Activated naive CD4-positive, alpha-beta T cell treated with Interleukin-2 at 50 U/mL for 16 hours (primary cell): ENCODE data around the gene SLC25A26.

ENCODE experiments used
- DNase-seq: peaks from one replicate; pipeline ENCODE4 v3.0.0-alpha.2; 2020

Gene SLC25A26

GRCh38 chr3:66227915-66228314 lies 7.1 kb downstream of the SLC25A26 start:
- no peak for DNase-seq

GRCh38 chr3:66228707-66229106 lies 7.9 kb downstream of the SLC25A26 start:
- DNase-seq: no peak

DNA sequence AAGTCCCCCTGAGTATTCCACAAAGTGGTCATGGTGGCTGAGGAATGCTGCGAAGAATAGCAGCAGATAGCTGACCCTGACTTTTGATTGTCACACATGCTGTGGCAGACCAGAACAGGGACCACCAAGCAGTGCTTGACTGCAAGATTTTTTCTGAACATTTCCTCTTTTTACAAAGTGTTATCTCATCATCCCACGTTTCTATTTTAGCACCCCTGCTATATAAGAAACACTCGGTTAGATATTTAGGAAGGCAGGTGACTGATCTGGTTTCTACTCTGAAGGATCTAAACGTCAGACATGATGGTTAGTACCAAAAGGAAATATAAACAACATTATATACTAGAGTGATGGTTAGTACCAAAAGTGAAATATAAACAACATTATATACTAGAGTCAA lies 9.1 kb downstream of the SLC25A26 start:
- DNase-seq: no peak

DNA sequence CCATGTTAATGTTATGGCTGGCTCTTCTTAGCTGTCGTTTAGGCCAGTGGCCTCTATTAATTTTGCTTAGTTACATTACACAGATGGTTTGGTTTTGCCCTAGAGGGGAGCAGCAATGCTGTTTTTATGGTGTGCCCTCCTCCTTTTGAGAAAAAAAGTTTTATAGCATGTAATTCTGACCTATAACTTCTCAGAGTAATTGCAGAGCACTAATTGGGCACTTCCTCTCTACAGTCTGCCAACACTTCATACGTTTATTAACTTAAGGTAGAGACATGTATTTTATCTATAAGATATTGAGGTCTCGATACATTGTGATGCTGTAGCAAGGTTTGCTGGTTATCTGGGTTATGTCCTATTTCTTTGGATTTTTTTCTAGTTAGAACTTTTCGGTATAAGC lies 12.2 kb downstream of the SLC25A26 start:
- no peak for DNase-seq

DNA sequence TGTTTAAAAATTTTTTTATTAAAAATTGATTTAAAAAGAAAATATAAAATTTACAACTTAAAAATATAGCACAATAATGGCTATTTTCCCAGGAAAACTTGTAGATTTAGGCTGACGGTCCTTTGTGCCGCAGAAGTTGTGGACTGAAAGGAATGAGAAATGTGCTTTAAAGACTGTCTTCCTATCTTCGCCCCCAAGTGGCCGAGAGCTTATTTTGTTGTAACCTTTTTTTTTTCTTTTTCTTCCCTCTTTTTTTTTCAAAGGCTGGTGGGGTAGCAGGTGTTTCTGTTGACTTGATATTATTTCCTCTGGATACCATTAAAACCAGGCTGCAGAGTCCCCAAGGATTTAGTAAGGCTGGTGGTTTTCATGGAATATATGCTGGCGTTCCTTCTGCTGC lies 15.5 kb downstream of the SLC25A26 start:
- no peak for DNase-seq

GRCh38 chr3:66237552-66237951 lies 16.8 kb downstream of the SLC25A26 start:
- no peak for DNase-seq

GRCh38 chr3:66239513-66240123 lies 18.8 kb downstream of the SLC25A26 start:
- DNase-seq: no peak

GRCh38 chr3:66241466-66241865 lies 20.7 kb downstream of the SLC25A26 start:
- no peak for DNase-seq

- DNase-seq: no peak
These were observed 22.1 kb downstream of the SLC25A26 start for GRCh38 chr3:66242788-66243464.

DNA sequence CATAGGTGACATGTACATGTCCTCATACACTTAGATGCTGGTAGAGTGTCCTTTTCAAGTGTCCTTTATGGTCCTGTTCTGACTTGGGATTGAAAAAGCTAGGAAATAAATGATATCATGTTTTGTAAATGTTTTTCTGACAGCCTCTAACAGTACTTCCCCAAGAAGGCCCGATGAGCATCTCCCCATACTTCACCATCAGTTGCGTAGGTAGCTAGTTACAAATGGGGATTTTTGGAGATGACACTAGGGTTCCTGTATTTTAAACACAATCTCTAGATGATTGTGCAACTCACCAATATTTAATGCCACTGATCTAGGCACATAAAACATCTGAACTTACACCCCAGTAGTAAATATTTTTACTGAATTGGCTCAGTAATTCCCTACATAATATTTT lies 27.8 kb downstream of the SLC25A26 start:
- no peak for DNase-seq

DNA sequence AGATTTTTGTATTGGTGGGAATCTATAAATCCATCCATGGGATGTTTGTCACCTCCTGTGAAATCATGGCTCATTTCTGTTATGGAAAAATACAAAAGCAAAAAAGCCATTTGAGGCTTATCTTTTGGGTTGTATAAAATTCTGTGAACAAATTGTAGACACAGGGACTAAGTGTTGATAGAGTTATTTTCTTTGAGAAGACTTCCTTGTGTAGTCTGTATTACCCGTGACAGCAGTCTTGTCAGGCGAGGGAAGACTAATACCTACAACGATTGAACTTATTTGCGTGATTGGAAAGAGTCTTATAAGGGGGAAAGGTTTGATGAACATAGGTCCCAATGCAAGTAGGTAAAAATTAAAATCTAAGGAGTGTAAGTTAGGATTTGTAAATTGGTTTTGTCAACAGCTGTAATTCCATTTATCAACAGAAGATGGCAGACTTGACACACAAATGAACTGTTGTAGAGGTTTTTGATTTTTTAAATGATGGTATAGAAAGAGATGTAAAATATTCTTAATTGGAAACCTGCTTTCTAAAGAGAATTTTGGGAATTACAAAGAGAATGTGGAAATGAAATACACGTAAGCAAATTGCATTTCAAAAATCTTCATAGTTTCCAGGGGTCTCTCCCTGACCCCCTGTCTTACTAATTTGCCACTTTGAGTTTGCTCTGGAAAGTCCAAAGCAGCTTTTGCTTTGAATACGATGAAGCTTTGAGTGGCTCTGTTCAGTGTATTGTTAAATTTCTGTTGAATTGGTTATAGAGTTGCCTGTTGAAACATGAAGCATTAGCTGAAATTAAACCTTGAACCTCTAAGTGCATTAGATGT lies 33.2 kb downstream of the SLC25A26 start:
- no peak for DNase-seq

- no peak for DNase-seq
These were observed 35.1 kb downstream of the SLC25A26 start for GRCh38 chr3:66255865-66256264.

DNA sequence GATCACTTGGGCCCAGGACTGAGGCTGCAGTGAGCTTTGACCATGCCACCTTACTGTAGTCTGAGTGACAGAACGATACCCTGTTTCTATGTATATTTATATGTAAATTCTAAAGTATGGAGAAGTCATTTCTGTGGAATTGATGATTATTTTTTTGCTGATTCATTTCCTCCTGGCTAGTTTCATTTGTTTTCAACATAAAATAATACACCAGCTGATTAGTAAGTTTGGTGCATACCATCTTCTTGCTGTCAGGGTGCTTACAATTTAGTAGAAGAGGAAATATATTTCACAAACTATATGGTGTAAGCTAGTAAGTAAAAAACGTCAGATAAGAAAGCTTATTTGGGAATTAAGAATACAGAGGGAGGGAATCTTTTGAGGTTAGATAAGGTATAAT lies 36.0 kb downstream of the SLC25A26 start:
- DNase-seq: no peak

DNA sequence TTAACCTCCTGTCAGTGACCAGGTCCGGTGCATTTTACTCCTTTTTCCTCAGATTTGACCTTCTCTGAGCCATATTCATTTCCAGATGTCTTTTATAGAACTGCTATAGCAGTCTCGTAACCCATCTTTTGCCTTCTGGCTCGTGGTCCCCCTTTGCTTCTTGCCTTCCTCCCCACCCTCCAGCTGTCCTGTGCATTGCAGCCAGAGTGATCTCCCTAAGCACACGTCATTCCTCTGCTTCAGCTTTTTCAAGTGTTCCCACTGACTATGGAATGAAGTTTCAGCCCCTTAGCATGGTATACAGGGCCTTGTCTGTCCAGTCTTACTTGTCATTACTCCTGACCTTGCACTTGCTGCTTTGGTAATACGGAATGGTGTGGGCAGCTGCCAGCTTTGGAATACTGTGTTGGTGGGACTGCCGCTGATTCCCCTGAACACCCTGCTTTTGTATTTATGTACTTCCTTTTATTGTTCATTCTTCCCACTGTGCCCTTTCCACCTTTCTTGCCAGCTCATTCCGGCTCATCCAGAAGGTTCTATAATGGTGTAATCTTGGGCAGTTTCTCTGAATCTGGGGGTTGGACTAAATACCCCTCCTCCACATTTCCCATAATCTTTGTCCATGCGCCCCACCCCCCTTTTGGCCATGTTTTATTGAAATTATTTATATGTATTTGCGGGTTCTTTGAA lies 38.9 kb downstream of the SLC25A26 start:
- no peak for DNase-seq

DNA sequence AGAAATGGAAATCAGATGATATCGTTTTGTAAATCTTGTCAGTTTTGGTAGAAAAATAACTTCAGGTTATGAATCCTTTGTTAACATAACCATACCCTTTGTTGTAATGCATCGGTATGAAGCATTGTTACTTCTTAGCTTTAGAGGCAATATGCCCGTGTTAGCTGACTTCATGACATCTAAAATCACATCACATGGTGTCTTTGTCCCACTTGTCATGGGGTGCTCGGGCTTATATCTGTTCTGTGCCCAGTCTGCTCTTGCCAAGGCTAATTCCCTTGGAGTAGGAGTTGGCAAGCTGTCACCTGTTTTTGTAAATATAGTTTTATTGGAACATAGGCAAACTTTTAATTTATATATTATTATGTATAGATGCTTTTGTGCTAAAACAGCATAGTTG lies 39.6 kb downstream of the SLC25A26 start:
- DNase-seq: no peak

- DNase-seq: no peak
These were observed 40.6 kb downstream of the SLC25A26 start for GRCh38 chr3:66261355-66261754.

DNA sequence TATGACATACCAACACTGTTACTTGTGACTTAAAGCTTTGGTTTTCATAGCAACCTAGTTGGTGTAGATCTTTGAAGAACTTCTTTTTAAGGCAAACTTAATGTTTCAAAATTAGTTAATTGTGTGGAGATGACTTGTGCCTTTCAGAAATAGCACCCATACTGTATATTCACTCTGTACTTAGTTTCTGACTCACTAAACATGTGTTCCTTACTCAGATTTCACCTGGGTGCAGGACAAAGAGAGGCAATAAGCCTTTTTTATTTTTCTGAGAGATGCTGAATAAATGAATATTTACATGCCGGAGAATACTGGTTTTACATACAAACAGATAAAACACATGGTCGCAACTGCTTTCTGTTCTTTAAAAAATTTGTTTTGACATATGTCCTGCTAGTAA lies 44.8 kb downstream of the SLC25A26 start:
- DNase-seq: no peak

DNA sequence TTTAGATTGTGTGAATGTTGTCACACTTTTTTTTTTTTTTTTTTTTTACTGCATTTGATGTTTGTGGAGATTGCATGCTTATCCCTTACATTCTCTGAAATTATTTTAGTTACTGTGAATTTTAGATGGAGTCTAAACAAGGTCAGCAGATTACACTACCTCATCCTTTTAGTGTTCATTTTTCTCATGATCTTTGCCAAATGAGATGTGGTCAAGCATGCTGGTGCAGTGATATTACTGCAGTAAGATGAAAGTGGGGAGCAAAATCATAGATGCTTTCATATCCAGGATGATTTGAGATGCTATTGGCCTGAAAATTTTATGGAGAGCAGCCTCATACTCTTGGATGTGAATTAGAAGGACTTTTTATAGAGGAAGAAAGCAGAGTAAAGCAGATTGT lies 45.8 kb downstream of the SLC25A26 start:
- no peak for DNase-seq

DNA sequence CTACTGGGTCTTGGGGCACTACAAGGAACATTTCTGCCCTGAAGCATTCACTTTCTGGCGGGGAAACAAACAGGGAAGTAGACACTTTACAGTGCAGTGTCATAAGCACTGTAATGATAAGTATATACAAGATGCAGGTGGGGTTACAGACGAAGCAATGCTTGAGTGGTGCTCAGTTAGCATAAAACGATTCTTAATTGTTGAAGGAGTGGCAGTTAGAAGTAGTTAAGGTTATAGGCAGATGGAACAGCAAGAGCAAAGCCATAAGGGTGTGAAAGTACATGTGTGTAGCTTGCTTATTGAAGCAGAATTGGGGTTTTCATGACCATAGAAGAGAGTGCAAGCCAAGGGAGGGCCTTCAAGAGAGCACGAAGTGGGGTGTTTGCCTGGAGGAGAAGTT lies 46.2 kb downstream of the SLC25A26 start:
- DNase-seq: no peak

DNA sequence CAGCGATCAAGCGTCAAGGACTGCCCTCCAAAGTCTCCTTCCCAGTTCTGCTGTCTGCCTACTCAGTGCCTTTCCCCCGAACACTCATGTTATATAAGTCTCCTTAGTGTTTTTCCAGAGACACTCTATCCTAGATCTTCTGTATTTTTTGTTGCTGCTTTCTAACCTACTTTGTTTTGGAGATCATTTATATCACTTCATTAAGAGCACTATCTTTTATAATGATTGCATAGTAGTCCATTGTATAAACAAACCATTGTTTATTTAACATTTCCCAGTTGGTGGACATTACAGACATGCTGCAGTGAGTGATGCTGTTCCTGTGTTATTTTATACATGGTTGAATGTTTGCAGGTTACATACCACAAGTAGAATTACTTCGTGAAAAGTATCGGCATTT lies 47.1 kb downstream of the SLC25A26 start:
- no peak for DNase-seq

GRCh38 chr3:66268864-66269263 lies 48.1 kb downstream of the SLC25A26 start:
- DNase-seq: no peak

- DNase-seq: no peak
These were observed 48.6 kb downstream of the SLC25A26 start for GRCh38 chr3:66269411-66269810.

GRCh38 chr3:66270288-66270687 lies 49.5 kb downstream of the SLC25A26 start:
- DNase-seq: no peak

DNA sequence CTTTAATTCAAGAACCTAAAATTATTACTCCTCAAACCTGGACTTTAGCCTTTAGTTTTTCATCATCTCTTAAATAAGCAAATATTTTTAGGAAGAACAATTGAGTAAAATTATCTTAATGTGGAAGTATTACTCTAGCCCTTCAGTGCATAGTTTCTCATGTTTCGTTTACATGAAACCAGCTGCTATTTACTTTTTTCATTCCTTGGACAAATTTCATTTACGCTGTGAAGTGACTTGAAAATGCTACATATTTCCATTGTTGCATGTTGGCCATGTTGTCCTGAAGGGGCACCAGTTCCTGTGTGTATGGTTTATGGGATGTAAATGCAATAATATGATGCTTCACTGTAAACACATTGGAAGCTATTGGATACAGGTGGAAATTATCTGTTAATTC lies 49.9 kb downstream of the SLC25A26 start:
- DNase-seq: no peak
